Skeletal muscle tissue (tissue), 4 donors: ENCODE results near the gene PGBD5. TPM values are rescaled to one million over a fixed set of nuclear protein-coding genes. Genes with fewer than 3 reads are reported as not detected.
A peak's percentile ranks its signal among the peaks of the same experiment; 100 is the strongest.

Experiments used
- H3K27ac ChIP-seq: one replicate; pipeline ENCODE4 v1.7.0; 2013; ENCODE audit warnings: mild to moderate bottlenecking, low read depth, low read length, inconsistent platforms
- H3K27me3 ChIP-seq, 3 donors: one replicate each; pipeline ENCODE4 v1.7.0; 2013; ENCODE audit warnings: low read length in 3 of 3; ENCODE audit not compliant: control insufficient read depth in 3 of 3, insufficient read depth in 3 of 3
- H3K36me3 ChIP-seq, 3 donors: one replicate each; pipeline ENCODE4 v1.7.0; 2013; ENCODE audit warnings: low read length in 3 of 3; ENCODE audit not compliant: control insufficient read depth in 3 of 3, insufficient read depth in 3 of 3
- H3K4me1 ChIP-seq, 3 donors: one replicate each; pipeline ENCODE4 v1.7.0; 2013; ENCODE audit warnings: low read length in 3 of 3, mild to moderate bottlenecking in 3 of 3; ENCODE audit not compliant: control insufficient read depth in 3 of 3, insufficient read depth in 3 of 3
- H3K4me3 ChIP-seq, 3 donors: one replicate each; pipeline ENCODE4 v1.7.0; 2013; ENCODE audit warnings: low read length in 3 of 3
- H3K9ac ChIP-seq, 3 donors: one replicate each; pipeline ENCODE4 v1.7.0; 2013; ENCODE audit warnings: low read length in 3 of 3, mild to moderate bottlenecking in 3 of 3, moderate library complexity in 2 of 3, low read depth in 1 of 3
- H3K9me3 ChIP-seq, 3 donors: one replicate each; pipeline ENCODE4 v1.7.0; 2013; ENCODE audit warnings: low read length in 3 of 3; ENCODE audit not compliant: control insufficient read depth in 3 of 3
- total RNA-seq: library from RNA; depleted of rRNA; stranded (reverse); fragments of >200 nt; gene quantifications from one replicate; pipeline ENCODE4 v1.2.3, GENCODE V29; 2014
- donor health status: Osteomylitis.

The PGBD5 gene
- total RNA-seq, 1 donor from 2014 or later, result 5.7 TPM

GRCh38 chr1:230280906-230281413 is 145.2 kb downstream of the PGBD5 start:
- Histone ChIP-seq H3K9ac (no peak overlapping the region), H3K4me3 (no peak overlapping the region), H3K4me1 (peaks cover 5 to 8% (median 7%) of the 10 kb centered on the region in 3 donors), H3K27ac (no peak overlapping the region), H3K9me3 (no peaks in the 10 kb centered on the region), H3K27me3 (no peaks in the 10 kb centered on the region), H3K36me3 (peaks cover 23 to 41% (median 39%) of the 10 kb centered on the region in 3 donors)

GRCh38 chr1:230280054-230280795 is 145.9 kb downstream of the PGBD5 start:
- H3K4me1 ChIP-seq, result peaks cover 5 to 8% (median 7%) of the 10 kb centered on the region in 3 donors
- no peak overlapping the region for H3K9ac ChIP-seq
- no peak overlapping the region for H3K27ac ChIP-seq
- no peaks in the 10 kb centered on the region for H3K27me3 ChIP-seq
- no peak overlapping the region for H3K4me3 ChIP-seq
- H3K36me3 ChIP-seq, result peaks cover 24 to 45% (median 44%) of the 10 kb centered on the region in 3 donors
- no peaks in the 10 kb centered on the region for H3K9me3 ChIP-seq

GRCh38 chr1:230279583-230279945 is 146.6 kb downstream of the PGBD5 start:
- peaks cover 24 to 51% (median 51%) of the 10 kb centered on the region in 3 donors for H3K36me3 ChIP-seq
- no peaks in the 10 kb centered on the region for H3K9me3 ChIP-seq
- no peak overlapping the region for H3K9ac ChIP-seq
- H3K27ac ChIP-seq, result no peak overlapping the region
- H3K4me1 ChIP-seq, result peaks cover 5 to 8% (median 7%) of the 10 kb centered on the region in 3 donors
- no peaks in the 10 kb centered on the region for H3K27me3 ChIP-seq
- H3K4me3 ChIP-seq, result no peak overlapping the region

- peaks cover 26 to 56% (median 54%) of the 10 kb centered on the region in 3 donors for H3K36me3 ChIP-seq
These were observed 147.1 kb downstream of the PGBD5 start for GRCh38 chr1:230278871-230279582.

GRCh38 chr1:230278376-230278775 is 147.8 kb downstream of the PGBD5 start:
- Histone ChIP-seq H3K9ac (no peak overlapping the region), H3K4me1 (peaks cover 7 to 11% (median 8%) of the 10 kb centered on the region in 3 donors), H3K9me3 (no peaks in the 10 kb centered on the region), H3K27me3 (no peaks in the 10 kb centered on the region), H3K4me3 (no peak overlapping the region), H3K27ac (no peak overlapping the region), H3K36me3 (peaks cover 26 to 56% (median 54%) of the 10 kb centered on the region in 3 donors)

More at GRCh38 chr1:230278871-230279582, 147.1 kb downstream of the PGBD5 start:
- Histone ChIP-seq H3K9me3 (no peaks in the 10 kb centered on the region), H3K9ac (no peak overlapping the region), H3K4me1 (peaks cover 5 to 8% (median 7%) of the 10 kb centered on the region in 3 donors), H3K4me3 (no peak overlapping the region), H3K27ac (no peak overlapping the region), H3K27me3 (no peaks in the 10 kb centered on the region)

GRCh38 chr1:230277201-230278025 is 148.7 kb downstream of the PGBD5 start:
- Histone ChIP-seq H3K4me3 (no peak overlapping the region), H3K9me3 (no peaks in the 10 kb centered on the region), H3K4me1 (peaks cover 7 to 11% (median 8%) of the 10 kb centered on the region in 3 donors), H3K27ac (no peak overlapping the region), H3K36me3 (peaks cover 28 to 56% (median 54%) of the 10 kb centered on the region in 3 donors), H3K9ac (no peak overlapping the region), H3K27me3 (no peaks in the 10 kb centered on the region)

- peaks cover 7 to 11% (median 8%) of the 10 kb centered on the region in 3 donors for H3K4me1 ChIP-seq
- H3K9me3 ChIP-seq, result no peaks in the 10 kb centered on the region
- H3K27ac ChIP-seq, result no peak overlapping the region
- H3K36me3 ChIP-seq, result peaks cover 31 to 60% (median 51%) of the 10 kb centered on the region in 3 donors
- H3K4me3 ChIP-seq, result no peak overlapping the region
- no peaks in the 10 kb centered on the region for H3K27me3 ChIP-seq
- no peak overlapping the region for H3K9ac ChIP-seq
These were observed 149.7 kb downstream of the PGBD5 start for GRCh38 chr1:230276401-230276800.

- no peak overlapping the region for H3K9ac ChIP-seq
- no peaks in the 10 kb centered on the region for H3K27me3 ChIP-seq
- H3K4me1 ChIP-seq, result peaks cover 2 to 17% (median 4%) of the 10 kb centered on the region in 3 donors
- no peak overlapping the region for H3K4me3 ChIP-seq
- peaks cover 22 to 43% (median 40%) of the 10 kb centered on the region in 3 donors for H3K36me3 ChIP-seq
- peak overlapping the region; percentile 13 for H3K27ac ChIP-seq
- no peaks in the 10 kb centered on the region for H3K9me3 ChIP-seq
These were observed 151.9 kb downstream of the PGBD5 start for GRCh38 chr1:230274254-230274653.

- no peak overlapping the region for H3K27ac ChIP-seq
- no peak overlapping the region for H3K4me3 ChIP-seq
- no peaks in the 10 kb centered on the region for H3K9me3 ChIP-seq
- H3K4me1 ChIP-seq, result peaks cover 9 to 24% (median 10%) of the 10 kb centered on the region in 3 donors
- H3K9ac ChIP-seq, result no peak overlapping the region
- peaks cover 19 to 34% (median 30%) of the 10 kb centered on the region in 3 donors for H3K36me3 ChIP-seq
- H3K27me3 ChIP-seq, result no peaks in the 10 kb centered on the region
These were observed 152.9 kb downstream of the PGBD5 start for GRCh38 chr1:230273141-230273710.
